GM12892 (cell line): ENCODE data around the gene NRG4.

Experiments
- POLR2AphosphoS5 ChIP-seq: IDR thresholded peaks from 2 replicates; pipeline ENCODE4 v1.6.1; 2011; ENCODE audit warnings: low read depth, low read length, control low read depth
- TAF1 ChIP-seq: IDR thresholded peaks from 2 replicates; pipeline ENCODE4 v1.6.1; 2011; ENCODE audit warnings: low read depth, mild to moderate bottlenecking, control low read depth, low read length, borderline replicate concordance

DNA sequence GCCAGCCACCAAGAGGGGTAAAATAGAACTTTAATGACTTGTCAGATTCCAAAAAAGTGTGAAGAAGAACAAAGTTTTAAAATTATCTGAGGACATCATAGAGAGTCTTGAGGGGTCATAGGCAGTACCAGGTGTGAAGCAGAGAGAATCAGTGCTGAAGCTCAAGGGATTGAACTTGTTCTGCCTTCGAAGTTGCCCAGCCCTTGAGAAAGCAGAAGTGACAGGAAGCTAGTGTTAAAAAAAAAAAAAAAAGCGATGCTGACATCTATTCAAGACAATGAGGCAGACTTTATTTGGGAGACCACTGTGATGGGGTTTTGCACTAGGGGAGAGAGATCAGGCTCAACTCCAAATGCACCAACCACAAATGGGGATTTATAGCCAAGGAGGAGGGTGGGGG, 86.8 kb downstream of the NRG4 start:
- TF ChIP-seq TAF1 (no peak), POLR2AphosphoS5 (no peak)
